Measurements from ENCODE around the gene SEC61A1. TPM values are rescaled to one million over a fixed set of nuclear protein-coding genes. Genes with fewer than 3 reads are reported as not detected.

Gene SEC61A1
- total RNA-seq, 1 donor from 2014 or later = 171 TPM

DNA sequence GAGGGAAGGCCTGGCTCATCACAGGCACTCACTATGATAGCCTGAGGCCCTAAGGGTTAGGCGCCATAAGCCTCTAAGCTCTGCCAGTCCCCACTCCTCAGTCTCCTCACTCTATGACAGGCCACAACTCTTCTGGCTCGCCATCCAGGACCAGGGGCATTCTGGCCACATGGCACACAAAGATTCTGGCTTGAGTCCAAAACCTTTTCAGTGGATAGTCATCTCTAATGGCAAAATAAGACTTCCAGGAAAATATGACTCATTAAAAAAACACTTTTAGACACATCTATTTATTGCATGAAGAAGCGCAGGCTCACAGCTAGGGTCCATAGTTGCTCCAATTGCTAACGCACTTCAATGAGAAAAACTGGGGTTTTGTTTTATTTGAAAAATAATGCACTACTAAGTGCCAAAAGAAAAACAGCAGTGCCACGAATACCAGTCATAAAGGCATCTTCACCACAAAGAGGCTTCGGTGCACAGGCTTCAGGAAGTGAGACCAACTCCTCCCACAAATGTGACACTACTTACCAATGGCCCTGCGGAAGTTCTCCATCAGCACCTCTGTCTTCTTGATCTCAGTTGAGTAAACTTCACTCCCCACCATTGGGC lies 60.2 kb downstream of the SEC61A1 start:
- DNase-seq (ENCODE audit: low read depth in 2 of 2) = peak; percentile 89 to 94

- no peak for DNase-seq (ENCODE audit: low read depth in 2 of 2)
These were observed 61.9 kb downstream of the SEC61A1 start for GRCh38 chr3:128113817-128114794.

Other genes with a start within 250 kb of the SEC61A1 start
- 30.1 and 33.4 TPM in 2 replicates for gene MGLL, start 229.9 kb upstream of the SEC61A1 start, total RNA-seq
- gene KBTBD12, start 137.2 kb upstream of the SEC61A1 start, total RNA-seq = not detected in 2 replicates
- 37.6 and 52.2 TPM in 2 replicates for gene RUVBL1, start 71.4 kb downstream of the SEC61A1 start, total RNA-seq
- gene EEFSEC, start 101.0 kb downstream of the SEC61A1 start, total RNA-seq = 1.8 and 2.8 TPM in 2 replicates